SK-N-SH (cell line): Measurements from ENCODE around the gene CYB5D1.

Experiments used
- EP300 ChIP-seq, 2 experiments: IDR thresholded peaks; 2 replicates each; pipeline versions ENCODE4 v1.4.0 to v1.6.1; 2012; ENCODE audit warnings: borderline replicate concordance in 1 of 2, low read depth in 1 of 2, low read length in 1 of 2
- FOXM1 ChIP-seq: IDR thresholded peaks from 2 replicates; pipeline ENCODE4 v1.4.0; 2012; ENCODE audit warnings: low read depth, mild to moderate bottlenecking
- POLR2AphosphoS5 ChIP-seq: IDR thresholded peaks from 2 replicates; pipeline ENCODE4 v1.6.1; 2012; ENCODE audit warnings: low read depth, low read length
- RAD21 ChIP-seq: IDR thresholded peaks from 2 replicates; pipeline ENCODE4 v1.6.1; 2012; ENCODE audit warnings: mild to moderate bottlenecking, low read length
- SMC3 ChIP-seq: IDR thresholded peaks from 2 replicates; pipeline ENCODE4 v1.6.1; 2012; ENCODE audit warnings: low read depth, low read length, improper control_type of control experiment
- TAF1 ChIP-seq: IDR thresholded peaks from 2 replicates; pipeline ENCODE4 v1.6.1; 2012; ENCODE audit warnings: low read depth, mild to moderate bottlenecking, low read length, moderate library complexity, borderline replicate concordance
- TEAD4 ChIP-seq: IDR thresholded peaks from 2 replicates; pipeline ENCODE4 v1.4.0; 2012; ENCODE audit warnings: mild to moderate bottlenecking, borderline replicate concordance; ENCODE audit not compliant: insufficient read depth
- TF ChIP-seq, protein P1 (sequence below): fragments of 200-600 bp; sonication (generic); IDR thresholded peaks from 2 replicates; pipeline ENCODE4 v1.6.1; 2017; ENCODE audit warnings: antibody characterized with exemption, mild to moderate bottlenecking, moderate library complexity
- TF ChIP-seq, protein P2 (sequence below): IDR thresholded peaks from 2 replicates; pipeline ENCODE4 v1.4.0; 2012; ENCODE audit warnings: low read depth, borderline replicate concordance
- TF ChIP-seq, protein P3 (sequence below): IDR thresholded peaks from 2 replicates; pipeline ENCODE4; 2012

DNA sequence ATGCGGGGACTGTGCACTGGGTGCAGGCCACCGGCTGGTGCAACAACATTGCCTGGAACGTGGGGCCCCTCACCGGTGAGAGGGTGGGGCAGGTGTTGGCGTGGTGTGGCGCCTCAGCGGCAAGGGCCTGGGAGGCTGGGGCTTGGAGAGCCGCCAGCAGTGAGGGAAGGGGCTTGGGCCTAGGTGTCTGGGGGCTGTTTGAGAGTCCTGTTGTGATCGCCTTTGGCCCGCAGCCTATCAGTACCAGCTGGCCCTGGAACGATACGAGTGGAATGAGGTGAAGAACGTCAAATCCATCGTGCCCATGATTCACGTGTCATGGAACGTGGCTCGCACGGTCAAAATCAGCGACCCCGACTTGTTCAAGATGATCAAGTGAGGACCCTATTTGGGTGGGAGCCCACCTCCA is 5.5 kb upstream of the CYB5D1 start:
- TF ChIP-seq TEAD4: no peak
- TF ChIP-seq, protein P1, sequence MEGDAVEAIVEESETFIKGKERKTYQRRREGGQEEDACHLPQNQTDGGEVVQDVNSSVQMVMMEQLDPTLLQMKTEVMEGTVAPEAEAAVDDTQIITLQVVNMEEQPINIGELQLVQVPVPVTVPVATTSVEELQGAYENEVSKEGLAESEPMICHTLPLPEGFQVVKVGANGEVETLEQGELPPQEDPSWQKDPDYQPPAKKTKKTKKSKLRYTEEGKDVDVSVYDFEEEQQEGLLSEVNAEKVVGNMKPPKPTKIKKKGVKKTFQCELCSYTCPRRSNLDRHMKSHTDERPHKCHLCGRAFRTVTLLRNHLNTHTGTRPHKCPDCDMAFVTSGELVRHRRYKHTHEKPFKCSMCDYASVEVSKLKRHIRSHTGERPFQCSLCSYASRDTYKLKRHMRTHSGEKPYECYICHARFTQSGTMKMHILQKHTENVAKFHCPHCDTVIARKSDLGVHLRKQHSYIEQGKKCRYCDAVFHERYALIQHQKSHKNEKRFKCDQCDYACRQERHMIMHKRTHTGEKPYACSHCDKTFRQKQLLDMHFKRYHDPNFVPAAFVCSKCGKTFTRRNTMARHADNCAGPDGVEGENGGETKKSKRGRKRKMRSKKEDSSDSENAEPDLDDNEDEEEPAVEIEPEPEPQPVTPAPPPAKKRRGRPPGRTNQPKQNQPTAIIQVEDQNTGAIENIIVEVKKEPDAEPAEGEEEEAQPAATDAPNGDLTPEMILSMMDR: no peak
- TF ChIP-seq FOXM1: no peak
- TF ChIP-seq POLR2AphosphoS5: no peak
- TF ChIP-seq, protein P2, sequence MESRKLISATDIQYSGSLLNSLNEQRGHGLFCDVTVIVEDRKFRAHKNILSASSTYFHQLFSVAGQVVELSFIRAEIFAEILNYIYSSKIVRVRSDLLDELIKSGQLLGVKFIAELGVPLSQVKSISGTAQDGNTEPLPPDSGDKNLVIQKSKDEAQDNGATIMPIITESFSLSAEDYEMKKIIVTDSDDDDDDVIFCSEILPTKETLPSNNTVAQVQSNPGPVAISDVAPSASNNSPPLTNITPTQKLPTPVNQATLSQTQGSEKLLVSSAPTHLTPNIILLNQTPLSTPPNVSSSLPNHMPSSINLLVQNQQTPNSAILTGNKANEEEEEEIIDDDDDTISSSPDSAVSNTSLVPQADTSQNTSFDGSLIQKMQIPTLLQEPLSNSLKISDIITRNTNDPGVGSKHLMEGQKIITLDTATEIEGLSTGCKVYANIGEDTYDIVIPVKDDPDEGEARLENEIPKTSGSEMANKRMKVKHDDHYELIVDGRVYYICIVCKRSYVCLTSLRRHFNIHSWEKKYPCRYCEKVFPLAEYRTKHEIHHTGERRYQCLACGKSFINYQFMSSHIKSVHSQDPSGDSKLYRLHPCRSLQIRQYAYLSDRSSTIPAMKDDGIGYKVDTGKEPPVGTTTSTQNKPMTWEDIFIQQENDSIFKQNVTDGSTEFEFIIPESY: no peak
- TF ChIP-seq SMC3: no peak
- TF ChIP-seq EP300 (IDR thresholded peaks at IDR 0.05; ENCODE audit: borderline replicate concordance in 1 of 2, low read depth in 1 of 2, low read length in 1 of 2): no peak
- TF ChIP-seq RAD21: no peak
- TF ChIP-seq, protein P3, sequence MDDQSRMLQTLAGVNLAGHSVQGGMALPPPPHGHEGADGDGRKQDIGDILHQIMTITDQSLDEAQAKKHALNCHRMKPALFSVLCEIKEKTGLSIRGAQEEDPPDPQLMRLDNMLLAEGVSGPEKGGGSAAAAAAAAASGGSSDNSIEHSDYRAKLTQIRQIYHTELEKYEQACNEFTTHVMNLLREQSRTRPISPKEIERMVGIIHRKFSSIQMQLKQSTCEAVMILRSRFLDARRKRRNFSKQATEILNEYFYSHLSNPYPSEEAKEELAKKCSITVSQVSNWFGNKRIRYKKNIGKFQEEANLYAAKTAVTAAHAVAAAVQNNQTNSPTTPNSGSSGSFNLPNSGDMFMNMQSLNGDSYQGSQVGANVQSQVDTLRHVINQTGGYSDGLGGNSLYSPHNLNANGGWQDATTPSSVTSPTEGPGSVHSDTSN: no peak
- no peak for TF ChIP-seq TAF1
